ENCODE measurements around the gene ZNF500. TPM values are rescaled to one million over a fixed set of nuclear protein-coding genes. Genes with fewer than 3 reads are reported as not detected.

The ZNF500 gene
- total and polyA plus RNA-seq, 2 donors (not counting 1 experiment from before 2014, with no cell fraction given), result 3.1 to 7.1 TPM

DNA sequence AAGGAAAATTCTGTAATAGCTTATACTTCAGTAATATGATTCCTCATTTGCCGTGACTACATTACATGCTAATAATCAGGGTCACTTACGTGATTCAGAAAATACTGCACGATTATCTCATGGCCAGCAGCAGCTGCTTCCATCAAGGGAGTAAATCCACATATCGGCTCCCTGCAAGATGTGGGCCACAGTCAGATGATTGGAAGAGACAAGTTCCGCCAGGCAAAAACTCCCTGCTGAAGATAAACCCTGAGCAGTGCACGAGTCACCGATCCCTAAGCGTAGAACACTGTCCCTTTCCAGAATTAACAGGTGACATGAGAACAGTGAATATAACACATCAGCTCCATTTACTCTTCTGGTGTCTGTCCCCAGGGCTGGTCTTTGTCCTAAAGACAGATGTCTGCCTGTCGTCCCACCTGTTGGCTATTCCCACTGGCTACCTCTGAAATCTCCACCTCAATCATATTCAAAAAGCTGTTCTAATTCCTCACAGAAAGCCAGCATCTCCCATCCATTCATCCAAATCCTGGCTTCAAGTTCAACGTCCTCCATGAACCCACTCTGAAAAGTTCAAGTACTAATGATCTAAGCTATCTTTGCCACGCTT lies 42.2 kb downstream of the ZNF500 start:
- no peak overlapping the region for H3K4me3 ChIP-seq (replicated peaks in 1 of 4; ENCODE audit: control extremely low read depth in 1 of 4, insufficient read depth in 1 of 4, low read depth in 3 of 4, low read length in 4 of 4)
- no peaks in the 10 kb centered on the region for H3K27me3 ChIP-seq (ENCODE audit: control insufficient read depth, insufficient read depth, low read length)
- H2AFZ ChIP-seq (ENCODE audit: low read length), result no peak overlapping the region
- H3K36me3 ChIP-seq (ENCODE audit: control insufficient read depth, insufficient read depth, low read length), result peaks cover 8% of the 10 kb centered on the region
- no peaks in the 10 kb centered on the region for H4K20me1 ChIP-seq (ENCODE audit: control insufficient read depth, extremely low read depth, insufficient read depth, low read length)
- no peak overlapping the region for H3K4me2 ChIP-seq (ENCODE audit: extremely low read depth, insufficient read depth, low read length)
- TF ChIP-seq EZH2 (IDR thresholded peaks at IDR 0.05; ENCODE audit: low read length, missing control alignments), result no peak
- TF ChIP-seq, protein P1, sequence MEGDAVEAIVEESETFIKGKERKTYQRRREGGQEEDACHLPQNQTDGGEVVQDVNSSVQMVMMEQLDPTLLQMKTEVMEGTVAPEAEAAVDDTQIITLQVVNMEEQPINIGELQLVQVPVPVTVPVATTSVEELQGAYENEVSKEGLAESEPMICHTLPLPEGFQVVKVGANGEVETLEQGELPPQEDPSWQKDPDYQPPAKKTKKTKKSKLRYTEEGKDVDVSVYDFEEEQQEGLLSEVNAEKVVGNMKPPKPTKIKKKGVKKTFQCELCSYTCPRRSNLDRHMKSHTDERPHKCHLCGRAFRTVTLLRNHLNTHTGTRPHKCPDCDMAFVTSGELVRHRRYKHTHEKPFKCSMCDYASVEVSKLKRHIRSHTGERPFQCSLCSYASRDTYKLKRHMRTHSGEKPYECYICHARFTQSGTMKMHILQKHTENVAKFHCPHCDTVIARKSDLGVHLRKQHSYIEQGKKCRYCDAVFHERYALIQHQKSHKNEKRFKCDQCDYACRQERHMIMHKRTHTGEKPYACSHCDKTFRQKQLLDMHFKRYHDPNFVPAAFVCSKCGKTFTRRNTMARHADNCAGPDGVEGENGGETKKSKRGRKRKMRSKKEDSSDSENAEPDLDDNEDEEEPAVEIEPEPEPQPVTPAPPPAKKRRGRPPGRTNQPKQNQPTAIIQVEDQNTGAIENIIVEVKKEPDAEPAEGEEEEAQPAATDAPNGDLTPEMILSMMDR (conservative IDR thresholded peaks at IDR 0.05 in 1 of 2, IDR thresholded peaks at IDR 0.05 in 1 of 2; ENCODE audit: low read depth in 1 of 2, low read length in 2 of 2), result no peak
- H3K9me3 ChIP-seq (ENCODE audit: control insufficient read depth, insufficient read depth, low read depth, low read length), result no peaks in the 10 kb centered on the region
- no peaks in the 10 kb centered on the region for H3K79me2 ChIP-seq (ENCODE audit: control insufficient read depth, insufficient read depth, low read length)
- no peak for DNase-seq (ENCODE audit: low read depth in 2 of 2)
- no peak overlapping the region for H3K27ac ChIP-seq (ENCODE audit: insufficient read depth, low read length)
- no peak overlapping the region for H3K9ac ChIP-seq (ENCODE audit: insufficient read depth, low read length)
- H3K4me1 ChIP-seq (ENCODE audit: control insufficient read depth, extremely low read depth, insufficient read depth, low read length), result no peaks in the 10 kb centered on the region

DNA sequence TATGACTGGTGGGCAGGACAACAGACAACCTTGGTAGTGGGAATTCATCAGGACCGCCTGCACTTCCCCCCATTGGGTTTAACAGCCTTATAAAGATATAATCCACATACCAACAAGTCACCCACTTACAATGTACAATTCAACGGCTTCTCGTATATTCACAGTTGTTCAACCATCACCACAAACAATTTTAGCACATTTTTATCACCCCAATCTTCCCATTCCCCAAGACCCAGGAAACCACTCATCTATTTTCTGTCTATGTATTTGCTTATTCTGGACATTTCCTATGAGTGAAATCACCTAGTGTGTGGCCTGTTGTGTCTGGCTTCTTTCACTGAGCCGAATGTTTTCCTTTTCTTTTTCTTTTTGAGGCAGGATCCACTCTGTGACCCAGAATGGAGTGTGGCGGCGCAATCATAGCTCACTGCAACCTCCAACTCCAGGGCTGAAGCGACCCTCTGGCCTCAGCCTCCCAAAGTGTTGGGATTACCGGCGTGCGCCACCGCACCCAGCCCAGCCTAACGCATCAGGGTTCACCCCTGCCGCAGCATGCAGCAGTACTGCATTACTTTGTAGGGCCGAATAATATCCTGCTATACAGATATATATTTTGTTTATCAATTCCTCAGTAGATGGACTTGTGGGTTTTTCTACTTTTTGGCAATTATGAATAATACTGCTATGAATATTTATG lies 43.7 kb downstream of the ZNF500 start:
- Histone ChIP-seq H3K27ac (ENCODE audit: insufficient read depth, low read length) (no peak overlapping the region), H3K36me3 (ENCODE audit: control insufficient read depth, insufficient read depth, low read length) (peaks cover 6% of the 10 kb centered on the region), H3K27me3 (ENCODE audit: control insufficient read depth, insufficient read depth, low read length) (no peaks in the 10 kb centered on the region), H3K9ac (ENCODE audit: insufficient read depth, low read length) (no peak overlapping the region), H3K9me3 (ENCODE audit: control insufficient read depth, insufficient read depth, low read depth, low read length) (no peaks in the 10 kb centered on the region), H2AFZ (ENCODE audit: low read length) (no peak overlapping the region), H3K79me2 (ENCODE audit: control insufficient read depth, insufficient read depth, low read length) (no peaks in the 10 kb centered on the region), H3K4me2 (ENCODE audit: extremely low read depth, insufficient read depth, low read length) (no peak overlapping the region), H4K20me1 (ENCODE audit: control insufficient read depth, extremely low read depth, insufficient read depth, low read length) (no peaks in the 10 kb centered on the region), H3K4me1 (ENCODE audit: control insufficient read depth, extremely low read depth, insufficient read depth, low read length) (no peaks in the 10 kb centered on the region), H3K4me3 (replicated peaks in 1 of 4; ENCODE audit: control extremely low read depth in 1 of 4, insufficient read depth in 1 of 4, low read depth in 3 of 4, low read length in 4 of 4) (no peak overlapping the region)
- peak in 1 of 2 donors; percentile 92 for DNase-seq (ENCODE audit: low read depth in 2 of 2)
- TF ChIP-seq, protein P1 (conservative IDR thresholded peaks at IDR 0.05 in 1 of 2, IDR thresholded peaks at IDR 0.05 in 1 of 2; ENCODE audit: low read depth in 1 of 2, low read length in 2 of 2), result no peak
- TF ChIP-seq EZH2 (IDR thresholded peaks at IDR 0.05; ENCODE audit: low read length, missing control alignments), result no peak

DNA sequence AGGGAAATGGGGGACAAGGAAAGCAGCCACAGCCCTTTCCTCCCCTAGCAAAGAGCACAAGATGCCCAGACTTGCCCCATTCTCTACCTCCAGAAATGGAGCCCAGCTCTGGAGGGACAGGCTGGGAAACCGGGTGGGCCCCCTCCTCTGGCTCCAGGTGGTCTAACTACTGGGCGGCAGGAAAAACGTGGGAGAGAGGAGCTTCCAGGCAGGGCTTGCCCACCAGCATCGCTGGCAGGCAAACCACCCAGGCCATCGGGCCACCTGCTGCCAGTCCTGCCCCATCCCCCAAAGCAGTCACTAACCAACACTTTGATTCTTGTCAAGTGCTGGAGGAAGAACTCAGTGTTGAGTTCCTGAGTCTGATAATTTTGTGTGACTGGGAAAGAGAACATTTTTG lies 48.5 kb downstream of the ZNF500 start:
- H2AFZ ChIP-seq (ENCODE audit: low read length), result no peak overlapping the region
- H3K9ac ChIP-seq (ENCODE audit: insufficient read depth, low read length), result no peak overlapping the region
- H3K4me1 ChIP-seq (ENCODE audit: control insufficient read depth, extremely low read depth, insufficient read depth, low read length), result no peaks in the 10 kb centered on the region
- H3K27ac ChIP-seq (ENCODE audit: insufficient read depth, low read length), result no peak overlapping the region
- H4K20me1 ChIP-seq (ENCODE audit: control insufficient read depth, extremely low read depth, insufficient read depth, low read length), result no peaks in the 10 kb centered on the region
- no peaks in the 10 kb centered on the region for H3K27me3 ChIP-seq (ENCODE audit: control insufficient read depth, insufficient read depth, low read length)
- H3K4me2 ChIP-seq (ENCODE audit: extremely low read depth, insufficient read depth, low read length), result no peak overlapping the region
- H3K9me3 ChIP-seq (ENCODE audit: control insufficient read depth, insufficient read depth, low read depth, low read length), result no peaks in the 10 kb centered on the region
- DNase-seq (ENCODE audit: low read depth in 2 of 2), result no peak
- no peak for TF ChIP-seq EZH2 (IDR thresholded peaks at IDR 0.05; ENCODE audit: low read length, missing control alignments)
- TF ChIP-seq, protein P1 (conservative IDR thresholded peaks at IDR 0.05 in 1 of 2, IDR thresholded peaks at IDR 0.05 in 1 of 2; ENCODE audit: low read depth in 1 of 2, low read length in 2 of 2), result no peak
- H3K79me2 ChIP-seq (ENCODE audit: control insufficient read depth, insufficient read depth, low read length), result no peaks in the 10 kb centered on the region
- peaks cover 4% of the 10 kb centered on the region for H3K36me3 ChIP-seq (ENCODE audit: control insufficient read depth, insufficient read depth, low read length)
- no peak overlapping the region for H3K4me3 ChIP-seq (replicated peaks in 1 of 4; ENCODE audit: control extremely low read depth in 1 of 4, insufficient read depth in 1 of 4, low read depth in 3 of 4, low read length in 4 of 4)
